Spleen (tissue), 11 donors: ENCODE data around the gene PNN. TPM values are rescaled to one million over a fixed set of nuclear protein-coding genes. Genes with fewer than 3 reads are reported as not detected.

Experiments
- DNase-seq: peaks from one replicate; pipeline ENCODE4 v3.0.0-alpha.2; 2020
- H3K27ac ChIP-seq, 8 donors: fragments of 200-600 bp; sonication (generic) in 7 of 8; 1 replicate in 4 of 8; 2 replicates in 4 of 8; pipeline versions ENCODE4 v1.5.0 to v1.8.0; 2016 to 2021; ENCODE audit warnings: inconsistent platforms in 4 of 8, mild to moderate bottlenecking in 4 of 8, moderate library complexity in 1 of 8
- H3K27me3 ChIP-seq, 7 donors: fragments of 200-600 bp; sonication (generic) in 6 of 7; replicated peaks in 1 of 7; 1 replicate in 4 of 7; 2 replicates in 3 of 7; pipeline versions ENCODE4 v1.5.0 to v1.8.0; 2016 to 2021; ENCODE audit warnings: inconsistent platforms in 3 of 7, mild to moderate bottlenecking in 1 of 7
- H3K36me3 ChIP-seq, 6 donors: fragments of 200-600 bp; sonication (generic) in 5 of 6; 1 replicate in 4 of 6; 2 replicates in 2 of 6; pipeline versions ENCODE4 v1.5.0 to v1.8.0; 2016 to 2021; ENCODE audit warnings: inconsistent platforms in 2 of 6
- H3K4me1 ChIP-seq, 6 donors: fragments of 200-600 bp; sonication (generic) in 5 of 6; 1 replicate in 3 of 6; 2 replicates in 3 of 6; pipeline versions ENCODE4 v1.5.0 to v1.8.0; 2016 to 2021; ENCODE audit warnings: inconsistent platforms in 3 of 6
- H3K4me3 ChIP-seq, 8 donors: fragments of 200-600 bp; sonication (generic) in 7 of 8; 1 replicate in 4 of 8; 2 replicates in 4 of 8; pipeline versions ENCODE4 v1.5.0 to v1.8.0; 2016 to 2021; ENCODE audit warnings: inconsistent platforms in 4 of 8, mild to moderate bottlenecking in 4 of 8, moderate library complexity in 2 of 8
- H3K9me3 ChIP-seq, 8 donors: fragments of 200-600 bp; sonication (generic) in 7 of 8; 1 replicate in 4 of 8; 2 replicates in 4 of 8; pipeline versions ENCODE4 v1.5.0 to v1.8.0; 2016 to 2021; ENCODE audit warnings: inconsistent platforms in 4 of 8
- POLR2A ChIP-seq, 3 donors: fragments of 450-650 bp; IDR thresholded peaks; one replicate each; pipeline ENCODE4 v1.5.1; 2017; ENCODE audit warnings: antibody characterized with exemption in 3 of 3, mild to moderate bottlenecking in 1 of 3
- POLR2AphosphoS5 ChIP-seq, 3 donors: sonication (generic); formaldehyde crosslinking; IDR thresholded peaks; one replicate each; pipeline ENCODE4 v1.5.1; 2017; ENCODE audit warnings: antibody characterized with exemption in 3 of 3
- WGBS, 5 donors: extraction: QIAGEN DNeasy Blood & Tissue Kit in 3 of 5; methylation state at CpG; one replicate each; pipeline versions ENCODE4 v1.1.5 to v1.1.7; 2013 to 2018; 5-methylcytosine and 5-hydroxymethylcytosine counted together
- intact Hi-C: fragments of 100-400 bp; cut with DNase I; formaldehyde crosslinking; loops from one replicate; pipeline ENCODE4 v1.15.0; 2023; ENCODE audit warnings: low total_unique reads
- polyA plus RNA-seq, 3 donors: library from polyadenylated mRNA; stranded (reverse); fragments of 200-250 nt; gene quantifications; one replicate each; pipeline ENCODE4 v1.2.1, GENCODE V29; 2013
- total RNA-seq, 7 donors: library from RNA; depleted of rRNA in 3 of 7; stranded (reverse); fragments of >200 nt in 3 of 7; fragmentation: NEBNext Ultra II Directional in 4 of 7; extraction: Animal tissue kit (Norgen Biotek cat#: 25700) in 4 of 7; gene quantifications; one replicate each; pipeline versions ENCODE4 v1.1.0 to v1.2.1, GENCODE V29; 2016 to 2021
- TF ChIP-seq, protein P1 (sequence below), 11 experiments: fragments of 200-600 bp in 7 of 11; fragments of 450-650 bp in 4 of 11; sonication (generic) in 4 of 11; IDR thresholded peaks in 8 of 11; conservative IDR thresholded peaks in 3 of 11; 1 replicate in 7 of 11; 2 replicates in 4 of 11; pipeline versions ENCODE4 v1.4.0 to v1.8.0; 2016 to 2021; ENCODE audit warnings: antibody characterized with exemption in 11 of 11, inconsistent platforms in 4 of 11, mild to moderate bottlenecking in 1 of 11
- donor health status: healthy with polysubstance abuse.
- donor health status: DM: no; HTN: no; CAD: no; lungs with moderate emphysema.
- donor health status: DM: no; HTN: no; CAD: no.
- donor health status: Bipolar disorder and iron deficiency.
- donor health status: healthy.
- donor health status: DM: no; HTN: no; CAD: no.
- donor health status: DM: yes; HTN: yes; CAD: no.

The PNN gene
- total and polyA plus RNA-seq, 10 donors: 38.1 to 79.7 (median 60.7) TPM

DNA sequence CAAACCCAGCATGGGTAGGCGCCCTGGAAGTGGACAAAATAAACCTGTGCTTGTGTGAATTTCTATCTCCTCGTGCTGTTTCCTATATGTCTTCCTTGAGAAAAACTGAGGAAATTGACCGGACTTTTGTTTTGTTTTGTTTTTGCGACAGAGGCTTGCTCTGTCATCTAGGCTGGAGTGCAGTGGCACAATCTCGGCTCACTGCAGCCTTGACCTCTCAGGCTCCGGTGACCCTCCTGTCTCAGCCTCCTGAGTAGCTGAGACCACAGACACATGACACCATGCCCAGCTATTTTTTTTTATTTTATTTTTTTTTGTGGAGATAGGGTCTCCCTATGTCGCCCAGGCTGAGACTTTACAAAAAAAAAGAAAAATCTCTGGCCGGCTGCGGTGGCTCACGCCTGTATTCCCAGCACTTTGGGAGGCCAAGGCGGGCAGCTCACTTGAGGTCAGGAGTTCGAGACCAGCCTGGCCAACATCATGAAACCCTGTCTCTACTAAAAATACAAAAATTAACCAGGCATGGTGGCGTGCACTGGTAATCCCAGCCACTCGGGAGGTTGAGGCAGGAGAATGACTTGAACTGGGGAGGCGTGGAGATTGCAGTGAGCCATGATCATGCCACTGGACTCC, 36.2 kb downstream of the PNN start:
- Histone ChIP-seq H3K9me3 (no peaks in the 10 kb centered on the region), H3K4me3 (no peak overlapping the region), H3K4me1 (no peaks in the 10 kb centered on the region), H3K27me3 (no peaks in the 10 kb centered on the region), H3K36me3 (no peaks in the 10 kb centered on the region), H3K27ac (no peak overlapping the region)
- intact Hi-C loops: no loop called here
- WGBS, 5 donors: 83 to 89% (median 83%) methylated on average over 15 of the region's 15 CpGs
- no peak for DNase-seq
- no peak for TF ChIP-seq POLR2AphosphoS5 (IDR thresholded peaks at IDR 0.05)
- TF ChIP-seq, protein P1, sequence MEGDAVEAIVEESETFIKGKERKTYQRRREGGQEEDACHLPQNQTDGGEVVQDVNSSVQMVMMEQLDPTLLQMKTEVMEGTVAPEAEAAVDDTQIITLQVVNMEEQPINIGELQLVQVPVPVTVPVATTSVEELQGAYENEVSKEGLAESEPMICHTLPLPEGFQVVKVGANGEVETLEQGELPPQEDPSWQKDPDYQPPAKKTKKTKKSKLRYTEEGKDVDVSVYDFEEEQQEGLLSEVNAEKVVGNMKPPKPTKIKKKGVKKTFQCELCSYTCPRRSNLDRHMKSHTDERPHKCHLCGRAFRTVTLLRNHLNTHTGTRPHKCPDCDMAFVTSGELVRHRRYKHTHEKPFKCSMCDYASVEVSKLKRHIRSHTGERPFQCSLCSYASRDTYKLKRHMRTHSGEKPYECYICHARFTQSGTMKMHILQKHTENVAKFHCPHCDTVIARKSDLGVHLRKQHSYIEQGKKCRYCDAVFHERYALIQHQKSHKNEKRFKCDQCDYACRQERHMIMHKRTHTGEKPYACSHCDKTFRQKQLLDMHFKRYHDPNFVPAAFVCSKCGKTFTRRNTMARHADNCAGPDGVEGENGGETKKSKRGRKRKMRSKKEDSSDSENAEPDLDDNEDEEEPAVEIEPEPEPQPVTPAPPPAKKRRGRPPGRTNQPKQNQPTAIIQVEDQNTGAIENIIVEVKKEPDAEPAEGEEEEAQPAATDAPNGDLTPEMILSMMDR (IDR thresholded peaks at IDR 0.05 in 8 of 11, conservative IDR thresholded peaks at IDR 0.05 in 3 of 11): no peak
- no peak for TF ChIP-seq POLR2A (IDR thresholded peaks at IDR 0.05)

DNA sequence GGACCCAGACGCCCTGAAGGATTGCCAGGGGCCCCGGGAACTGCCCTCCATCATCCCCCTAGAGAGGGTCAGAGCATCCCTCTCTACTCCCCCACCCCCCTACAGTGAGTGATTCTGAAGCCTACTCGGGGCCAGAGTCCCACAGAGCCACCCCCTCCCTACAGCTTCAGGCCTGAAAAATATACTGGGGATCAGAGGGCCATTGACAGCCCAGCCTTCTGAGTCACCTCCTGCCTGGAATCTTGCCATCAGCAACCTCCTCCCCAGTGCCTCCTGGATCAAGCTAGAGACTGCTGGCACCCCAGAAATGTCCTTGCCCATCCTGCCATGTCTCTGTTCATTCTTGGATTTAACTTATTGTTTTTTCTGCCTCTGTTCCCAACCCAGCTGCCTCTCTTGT, 37.0 kb downstream of the PNN start:
- Histone ChIP-seq H3K27me3 (no peaks in the 10 kb centered on the region), H3K27ac (no peak overlapping the region), H3K36me3 (no peaks in the 10 kb centered on the region), H3K4me1 (no peaks in the 10 kb centered on the region), H3K9me3 (no peaks in the 10 kb centered on the region), H3K4me3 (no peak overlapping the region)
- TF ChIP-seq, protein P1 (IDR thresholded peaks at IDR 0.05 in 8 of 11, conservative IDR thresholded peaks at IDR 0.05 in 3 of 11): no peak
- no peak for TF ChIP-seq POLR2A (IDR thresholded peaks at IDR 0.05)
- no peak for TF ChIP-seq POLR2AphosphoS5 (IDR thresholded peaks at IDR 0.05)
- intact Hi-C loops: no loop called here
- DNase-seq: no peak
- WGBS, 5 donors: 64 to 79% (median 75%) methylated on average over 3 of the region's 3 CpGs

DNA sequence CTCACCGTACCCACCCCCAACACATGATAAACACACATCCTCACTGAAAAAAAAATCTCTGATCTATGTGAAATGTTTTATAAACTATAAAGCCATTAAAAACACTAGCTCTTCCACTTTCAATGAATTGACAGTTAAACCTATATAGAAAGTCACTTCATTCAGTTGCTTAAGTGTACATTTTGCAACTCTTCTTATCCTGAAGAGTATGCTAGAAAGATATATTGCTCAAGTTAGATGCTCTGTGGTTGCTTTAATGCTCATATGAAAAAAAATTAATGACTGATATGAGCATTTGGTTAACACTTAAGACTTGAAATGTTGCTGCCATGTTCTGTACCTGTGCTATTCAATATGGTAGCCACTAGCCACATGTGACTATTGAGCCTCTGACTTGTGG, 37.6 kb downstream of the PNN start:
- H3K27me3 ChIP-seq: no peaks in the 10 kb centered on the region
- H3K4me3 ChIP-seq: no peak overlapping the region
- TF ChIP-seq POLR2A (IDR thresholded peaks at IDR 0.05) (no peak), POLR2AphosphoS5 (IDR thresholded peaks at IDR 0.05) (no peak)
- TF ChIP-seq, protein P1 (IDR thresholded peaks at IDR 0.05 in 8 of 11, conservative IDR thresholded peaks at IDR 0.05 in 3 of 11): no peak
- 54 to 92% (median 63%) methylated on average over 1 of the region's 1 CpG for WGBS, 5 donors
- DNase-seq: no peak
- intact Hi-C loops: no loop called here
- no peaks in the 10 kb centered on the region for H3K4me1 ChIP-seq
- H3K9me3 ChIP-seq: no peaks in the 10 kb centered on the region
- no peak overlapping the region for H3K27ac ChIP-seq
- no peaks in the 10 kb centered on the region for H3K36me3 ChIP-seq

DNA sequence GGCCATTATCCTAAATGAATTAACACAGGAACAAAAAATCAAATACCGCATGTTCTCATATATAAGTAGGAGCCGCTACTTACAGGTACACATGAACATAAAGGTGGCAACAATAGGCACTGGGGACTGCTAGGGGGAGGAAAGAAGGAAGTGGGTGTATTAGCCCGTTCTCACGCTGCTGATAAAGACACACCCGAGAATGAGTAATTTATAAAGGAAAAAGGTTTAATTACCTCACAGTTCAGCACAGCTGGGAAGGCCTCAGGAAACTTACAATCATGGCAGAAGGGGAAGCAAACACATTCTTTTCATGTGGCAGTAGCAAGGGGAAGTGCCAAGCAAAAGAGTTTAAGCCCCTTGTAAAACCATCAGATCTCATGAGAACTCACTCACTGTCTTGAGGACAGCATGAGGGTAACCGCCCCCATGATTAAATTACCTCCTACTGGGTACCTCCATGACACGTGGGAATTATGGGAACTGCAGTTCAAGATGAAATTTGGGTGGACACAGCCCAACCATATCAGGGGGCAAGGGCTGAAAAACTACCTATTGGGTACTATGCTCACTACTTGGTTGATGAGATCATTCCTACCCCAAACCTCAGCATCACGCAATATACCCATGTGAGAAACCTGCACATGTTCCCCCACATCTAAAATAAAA, 42.3 kb downstream of the PNN start:
- no peak overlapping the region for H3K4me3 ChIP-seq
- intact Hi-C loops: no loop called here
- no peaks in the 10 kb centered on the region for H3K9me3 ChIP-seq
- H3K4me1 ChIP-seq: no peaks in the 10 kb centered on the region
- no peak for DNase-seq
- TF ChIP-seq, protein P1 (IDR thresholded peaks at IDR 0.05 in 8 of 11, conservative IDR thresholded peaks at IDR 0.05 in 3 of 11): no peak
- TF ChIP-seq POLR2AphosphoS5 (IDR thresholded peaks at IDR 0.05): no peak
- no peak for TF ChIP-seq POLR2A (IDR thresholded peaks at IDR 0.05)
- no peak overlapping the region for H3K27ac ChIP-seq
- no peaks in the 10 kb centered on the region for H3K36me3 ChIP-seq
- 66 to 75% (median 70%) methylated on average over 8 of the region's 8 CpGs for WGBS, 5 donors
- H3K27me3 ChIP-seq: no peaks in the 10 kb centered on the region
